KBM-7 (cell line): Measurements from ENCODE around the gene GPR150.
"Not testable (repeated sequence)": the region's sequence is repeated elsewhere in the genome, so short reads cannot be mapped to it uniquely, and the experiment has no call there.

Experiments
- DNase-seq: peaks from one replicate; pipeline ENCODE4 v3.0.0-alpha.2; 2015
- in situ Hi-C: fragments of 300-500 bp; cut with MboI; formaldehyde crosslinking; loops from 2 replicates; pipeline ENCODE4 v1.14.3; 2020; ENCODE audit warnings: low sequenced_read_pairs, low pct_unique_long_range_greater_than_20kb, mixed read lengths

Gene GPR150

DNA sequence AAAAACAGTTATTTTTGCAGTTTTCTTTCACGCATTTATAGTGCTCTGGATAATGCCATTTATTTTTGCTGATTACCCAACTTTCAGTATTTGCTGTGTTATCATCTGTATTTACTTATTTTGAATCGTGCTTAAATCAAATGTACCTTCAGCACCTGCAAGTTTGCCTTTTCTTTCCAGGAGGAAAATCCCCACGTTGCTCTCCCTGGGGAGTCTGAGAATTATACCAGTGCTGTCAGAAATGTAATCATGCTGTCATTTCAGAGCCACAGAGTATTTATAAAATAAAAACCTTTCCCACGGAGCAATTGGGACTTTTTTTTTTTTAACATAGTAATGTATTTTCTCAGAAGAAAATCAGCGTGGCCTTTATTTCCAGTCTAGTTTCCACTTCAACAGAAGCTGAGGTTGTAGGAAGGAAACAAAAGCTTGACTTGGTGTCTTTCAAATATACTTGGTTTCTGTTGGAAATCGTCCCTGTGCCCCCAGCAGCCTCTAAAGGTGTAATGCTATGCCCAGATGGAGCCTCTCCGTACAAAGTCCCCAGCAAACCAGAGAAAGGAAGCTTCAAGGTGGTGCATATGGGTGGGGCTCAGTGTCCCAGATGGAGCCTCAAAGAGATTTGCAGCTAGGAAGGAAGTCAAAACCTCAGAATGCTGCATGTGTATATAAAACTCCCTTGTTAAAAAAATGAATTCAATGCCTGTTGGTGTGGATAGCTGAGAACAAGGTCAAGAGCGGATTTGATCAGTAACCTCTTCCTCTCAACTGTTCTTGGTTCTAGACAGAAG is 2.1 kb downstream of the GPR150 start:
- in situ Hi-C loops = no loop called here
- DNase-seq = peak; percentile 78

DNA sequence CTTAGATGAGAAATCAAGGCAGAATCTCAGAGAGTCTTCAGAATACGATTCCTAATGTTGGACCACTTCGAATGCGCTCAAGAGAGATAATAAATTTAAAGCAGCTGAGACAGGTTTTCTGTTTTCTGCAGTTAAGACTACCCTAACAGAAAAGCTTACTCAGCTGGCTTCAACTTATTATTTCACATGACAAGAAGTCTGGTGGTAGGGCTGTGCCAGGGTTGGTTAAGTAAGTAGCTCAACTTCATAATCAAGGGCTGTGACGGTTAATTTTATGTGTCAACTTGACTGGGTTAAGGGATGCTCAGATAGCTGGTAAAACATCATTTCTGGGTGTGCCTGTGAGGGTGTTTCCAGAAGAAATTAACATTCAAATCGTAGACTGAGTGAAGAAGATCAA is 3.8 kb downstream of the GPR150 start:
- DNase-seq = no peak
- in situ Hi-C loops = no loop called here

DNA sequence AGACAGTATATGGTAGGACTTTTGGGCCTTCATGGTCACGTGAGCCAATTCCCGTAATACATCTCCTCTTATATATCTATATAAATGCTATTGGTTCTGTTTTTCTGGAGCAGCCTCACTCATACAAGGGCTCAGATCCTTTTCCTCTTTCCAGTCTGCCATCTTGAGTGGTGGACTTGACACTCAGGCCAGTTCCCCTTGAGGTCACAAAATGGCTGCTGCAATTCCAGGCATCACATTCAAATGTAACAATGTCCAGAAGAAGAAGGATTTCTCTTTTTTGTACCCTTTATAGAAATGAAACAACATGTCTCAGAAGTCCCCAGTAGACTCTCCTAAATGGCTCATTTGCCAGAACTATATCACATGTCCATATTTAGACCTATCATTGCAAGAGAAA is 4.5 kb downstream of the GPR150 start:
- in situ Hi-C loops = no loop called here
- no peak for DNase-seq

DNA sequence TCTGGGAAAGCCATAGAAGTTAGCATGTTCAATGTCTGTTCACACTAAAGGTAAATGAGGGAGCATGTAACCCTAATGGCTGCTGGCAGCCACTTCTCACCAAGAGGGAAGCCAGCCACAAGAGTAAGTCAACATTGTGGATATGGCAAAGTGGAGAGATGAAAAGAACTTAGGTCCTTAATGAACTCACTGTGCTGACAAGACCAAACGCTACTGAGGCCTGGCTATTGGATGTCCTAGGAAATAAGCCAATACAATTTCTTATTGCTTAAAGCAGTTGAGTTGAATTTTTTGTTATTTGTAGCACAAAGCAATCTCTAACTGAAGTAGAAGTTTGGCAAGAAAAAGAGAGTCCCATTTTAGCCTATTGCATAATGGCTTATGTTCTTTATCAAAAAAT is 6.8 kb downstream of the GPR150 start:
- in situ Hi-C loops = no loop called here
- no peak for DNase-seq

DNA sequence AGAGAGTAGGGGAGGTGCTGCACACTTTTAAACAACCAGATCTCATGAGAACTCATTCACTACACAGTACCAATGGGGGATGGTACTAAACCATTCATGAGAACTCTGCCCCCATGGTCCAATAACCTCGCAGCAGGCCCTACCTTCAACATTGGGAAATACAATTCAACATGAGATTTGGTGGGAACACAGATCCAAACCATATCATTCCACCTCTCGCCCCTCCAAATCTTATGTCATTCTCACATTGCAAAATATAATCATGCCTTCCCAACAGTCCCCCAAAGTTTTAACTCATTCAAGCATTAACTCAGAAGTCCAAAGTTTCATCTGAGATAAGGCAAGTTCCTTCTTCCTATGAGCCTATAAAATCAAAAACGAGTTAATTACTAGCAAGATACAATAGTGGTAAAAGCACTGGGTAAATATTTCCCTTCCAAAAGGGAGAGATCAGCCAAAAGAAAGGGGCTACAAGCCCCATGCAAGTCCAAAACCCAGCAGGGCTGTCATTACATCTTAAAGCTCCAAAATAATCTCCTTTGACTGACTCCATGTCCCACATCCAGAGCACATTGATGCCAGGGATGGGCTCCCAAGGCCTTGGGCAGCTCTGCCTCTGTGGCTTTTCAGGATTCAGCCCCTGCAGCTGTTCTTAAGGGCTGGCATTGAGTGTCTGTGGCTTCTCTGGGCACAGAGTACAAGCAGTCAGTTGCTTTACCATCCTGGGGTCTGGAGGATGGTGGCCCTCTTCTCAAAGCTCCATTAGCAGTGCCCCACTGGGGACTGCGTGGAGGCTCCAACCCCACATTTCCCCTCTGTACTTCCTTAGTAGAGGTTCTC is 8.3 kb downstream of the GPR150 start:
- in situ Hi-C loops = no loop called here
- DNase-seq = no peak

DNA sequence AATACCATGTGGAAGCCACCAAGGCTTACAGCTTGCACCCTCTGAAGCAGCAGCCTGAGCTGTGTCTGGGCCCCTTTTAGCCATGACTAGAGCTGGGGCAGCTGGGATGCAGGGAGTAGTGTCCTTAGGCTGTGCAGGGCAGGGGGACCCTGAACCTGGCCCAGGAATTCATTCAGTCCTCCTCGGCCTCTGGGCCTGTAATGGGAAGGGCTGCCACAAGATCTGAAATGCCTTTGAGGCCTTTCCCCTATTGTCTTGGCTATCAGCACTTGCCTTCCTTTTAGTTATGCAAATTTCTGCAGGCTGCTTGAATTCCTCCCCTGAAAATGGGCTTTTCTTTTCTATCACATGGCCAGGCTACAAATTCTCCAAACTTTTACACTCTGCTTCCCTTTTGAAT is 9.0 kb downstream of the GPR150 start:
- no peak for DNase-seq
- in situ Hi-C loops = no loop called here

DNA sequence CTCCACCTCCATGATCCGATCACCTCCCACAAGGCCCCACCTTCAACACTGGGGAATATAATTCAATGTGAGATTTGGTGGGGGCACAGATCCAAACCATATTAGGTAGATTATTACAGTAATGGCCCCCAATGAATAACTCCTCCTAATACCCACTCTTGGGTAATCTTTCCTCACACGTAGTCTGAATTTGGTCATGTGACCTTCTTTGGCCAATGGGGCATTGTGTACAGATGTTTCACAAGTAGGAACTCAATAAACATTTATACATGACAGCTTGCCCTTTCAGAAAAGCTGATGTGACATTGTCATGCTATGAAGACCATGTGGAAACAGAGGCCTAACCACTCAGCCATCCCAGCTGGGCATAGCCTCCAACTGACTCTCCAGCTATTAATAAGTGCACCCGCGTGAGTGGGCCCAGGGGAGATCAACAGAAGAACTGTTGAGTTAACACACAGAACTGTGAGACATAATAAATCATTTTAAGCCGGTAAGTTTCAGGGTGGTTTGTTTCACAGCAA is 10.6 kb downstream of the GPR150 start:
- in situ Hi-C loops = no loop called here

DNA sequence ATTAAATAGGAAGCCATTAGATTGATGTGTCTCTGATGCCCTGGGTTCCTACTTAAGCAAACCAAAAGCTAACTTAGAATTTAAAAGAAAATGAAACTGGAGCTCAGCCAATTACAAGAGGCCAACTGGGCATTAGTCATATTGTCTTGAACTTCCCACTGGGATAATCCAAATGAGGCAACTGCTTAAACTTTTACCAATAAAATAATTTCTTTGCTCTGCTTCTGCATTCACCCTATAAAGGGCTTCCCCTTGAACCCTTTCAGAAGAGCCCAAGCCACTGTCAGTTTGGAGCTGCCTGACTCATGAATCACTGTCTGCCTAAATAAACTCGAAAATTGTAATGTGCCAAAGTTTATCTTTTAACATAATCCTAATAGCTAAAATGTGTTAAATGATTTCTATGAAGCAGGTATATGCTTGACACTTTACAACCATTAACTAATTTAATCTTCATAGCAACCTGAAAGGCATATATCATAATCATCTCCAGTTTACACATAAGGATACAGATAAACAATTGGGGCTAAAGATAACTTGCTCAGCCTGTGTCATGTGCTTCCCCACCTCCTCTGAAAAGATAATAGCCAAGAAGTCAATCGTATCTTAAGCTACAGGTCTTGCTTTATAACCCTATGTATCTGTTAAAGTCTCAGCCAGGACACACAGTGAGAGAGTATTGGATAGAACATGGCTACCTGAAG is 11.5 kb downstream of the GPR150 start:
- no peak for DNase-seq
- in situ Hi-C loops = no loop called here

More for the DNA sequence above, 10.6 kb downstream of the GPR150 start:
- no peak for DNase-seq

DNA sequence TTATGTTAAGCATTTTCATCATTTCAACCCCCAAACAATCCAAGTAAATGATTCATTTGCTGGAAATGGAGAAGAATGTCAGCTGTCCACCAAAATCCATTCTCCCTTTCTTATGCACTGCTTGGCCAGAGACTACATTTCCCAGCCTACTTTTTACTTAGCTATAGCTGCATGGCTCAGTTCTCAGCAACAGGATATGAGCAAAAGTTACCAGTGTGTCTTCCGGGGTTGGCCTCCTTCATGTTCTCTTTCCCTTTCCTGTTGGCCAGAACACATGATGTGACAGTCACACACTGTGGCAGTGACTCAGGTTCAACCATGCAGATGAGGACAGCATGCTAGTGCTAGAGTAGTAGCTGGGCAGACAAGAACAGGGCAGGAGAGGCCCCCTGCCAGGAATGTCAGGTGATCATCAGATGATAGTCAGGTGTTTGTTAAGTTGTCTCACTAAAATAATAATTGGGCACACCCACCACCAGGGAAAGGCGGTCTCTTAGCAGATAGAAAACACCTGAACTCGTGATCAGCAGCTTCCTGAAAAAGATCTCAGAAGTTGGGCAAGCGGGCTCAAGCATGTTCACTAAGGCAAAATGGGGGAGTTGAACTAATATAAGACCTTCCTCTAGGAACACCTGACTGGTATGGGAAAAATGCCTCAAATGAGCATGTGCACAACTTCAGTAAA is 12.2 kb downstream of the GPR150 start:
- DNase-seq = peak; percentile 51
- in situ Hi-C loops = no loop called here

DNA sequence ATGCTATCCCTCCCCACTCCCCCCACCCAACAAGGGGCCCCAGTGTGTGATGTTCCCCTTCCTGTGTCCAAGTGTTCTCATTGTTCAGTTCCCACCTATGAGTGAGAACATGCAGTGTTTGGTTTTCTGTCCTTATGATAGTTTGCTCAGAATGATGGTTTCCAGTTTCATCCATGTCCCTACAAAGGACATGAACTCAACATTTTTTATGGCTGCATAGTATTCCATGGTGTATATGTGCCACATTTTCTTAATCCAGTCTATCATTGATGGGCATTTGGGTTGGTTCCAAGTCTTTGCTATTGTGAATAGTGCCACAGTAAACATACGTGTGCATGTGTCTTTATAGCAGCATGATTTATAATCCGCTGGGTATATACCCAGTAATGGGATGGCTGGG is 13.1 kb downstream of the GPR150 start:
- in situ Hi-C loops, DNase-seq: not testable (repeated sequence)

DNA sequence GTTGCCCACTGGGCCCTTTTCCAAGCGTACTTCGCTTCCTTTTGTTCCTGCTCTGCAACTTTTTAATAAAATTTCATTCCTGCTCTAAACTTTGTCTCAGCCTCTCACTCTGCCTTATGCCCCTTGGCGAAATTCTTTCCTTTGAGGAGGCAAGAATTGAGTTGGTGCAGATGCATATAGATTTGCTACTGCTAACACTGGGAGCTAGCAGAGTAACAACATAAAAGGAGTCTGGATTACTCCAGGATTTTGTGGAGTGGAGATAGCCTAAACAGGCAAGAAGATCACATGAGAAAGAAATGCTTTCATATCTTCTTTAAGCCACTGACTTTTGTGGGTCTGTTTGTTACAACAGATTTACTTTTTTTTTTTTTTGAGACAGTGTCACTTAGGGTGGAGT is 13.8 kb downstream of the GPR150 start:
- DNase-seq = no peak
- in situ Hi-C loops = no loop called here

DNA sequence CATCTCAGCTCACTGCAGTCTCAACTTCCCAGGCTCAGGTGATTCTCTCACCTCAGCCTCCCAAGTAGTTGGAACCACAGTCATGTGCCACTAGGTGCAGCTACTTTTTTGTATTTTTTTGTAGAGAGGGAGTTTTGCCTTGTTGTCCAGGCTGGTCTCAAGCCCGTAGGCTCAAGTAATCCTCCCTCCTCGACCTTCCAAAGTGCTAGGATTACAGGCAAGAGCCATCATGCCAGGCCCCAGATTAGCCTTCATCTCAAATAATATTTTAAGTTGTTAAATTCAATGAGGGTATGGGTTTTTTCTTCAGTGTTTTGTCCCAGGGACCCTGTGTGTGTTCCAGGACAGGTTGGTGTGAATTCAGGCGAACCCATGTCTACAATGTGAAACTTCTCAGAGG is 14.2 kb downstream of the GPR150 start:
- no peak for DNase-seq
- in situ Hi-C loops = no loop called here

DNA sequence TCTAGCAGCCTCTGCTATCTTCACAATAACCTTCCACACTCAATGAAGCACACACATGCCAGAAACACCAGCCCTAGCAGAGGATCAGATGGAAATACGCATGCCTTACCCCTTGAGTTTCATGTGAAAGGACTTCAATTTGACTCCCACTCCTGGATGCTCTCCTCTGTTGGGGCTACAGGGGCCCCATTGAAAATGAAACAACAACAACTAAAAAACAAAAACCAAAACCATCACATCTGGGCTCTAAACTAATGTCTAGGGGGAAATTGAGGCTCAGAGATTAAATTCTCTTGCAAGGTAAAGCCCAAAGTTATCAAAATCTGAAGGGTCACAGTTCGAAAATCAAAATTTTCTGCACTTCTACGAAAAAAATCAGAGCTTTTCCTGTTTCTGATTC is 18.7 kb downstream of the GPR150 start:
- in situ Hi-C loops = no loop called here
- DNase-seq = no peak

DNA sequence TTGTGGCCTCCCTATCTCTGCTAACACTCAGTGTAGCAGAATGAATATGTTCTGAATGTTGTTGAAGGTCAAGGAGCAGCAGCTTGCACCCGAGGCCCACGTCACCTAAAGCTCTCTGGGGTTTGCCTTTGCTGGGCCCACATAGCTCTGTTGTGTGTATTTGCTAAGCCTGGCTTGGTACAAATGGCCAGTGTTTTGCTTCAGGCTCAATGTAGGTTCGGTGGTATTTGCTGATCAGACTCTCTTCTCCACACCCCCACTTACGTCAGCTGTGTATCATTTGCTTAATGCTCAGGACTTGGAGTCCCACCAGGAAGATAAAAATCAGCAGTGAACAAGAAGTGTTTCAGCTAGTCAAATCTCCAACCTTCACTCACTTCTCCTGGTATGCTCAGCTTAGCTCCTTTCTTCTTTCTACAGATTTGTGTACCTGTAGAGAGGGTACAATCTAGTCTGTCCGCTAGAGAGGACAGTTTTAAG is 21.9 kb downstream of the GPR150 start:
- DNase-seq = no peak
- in situ Hi-C loops = no loop called here

DNA sequence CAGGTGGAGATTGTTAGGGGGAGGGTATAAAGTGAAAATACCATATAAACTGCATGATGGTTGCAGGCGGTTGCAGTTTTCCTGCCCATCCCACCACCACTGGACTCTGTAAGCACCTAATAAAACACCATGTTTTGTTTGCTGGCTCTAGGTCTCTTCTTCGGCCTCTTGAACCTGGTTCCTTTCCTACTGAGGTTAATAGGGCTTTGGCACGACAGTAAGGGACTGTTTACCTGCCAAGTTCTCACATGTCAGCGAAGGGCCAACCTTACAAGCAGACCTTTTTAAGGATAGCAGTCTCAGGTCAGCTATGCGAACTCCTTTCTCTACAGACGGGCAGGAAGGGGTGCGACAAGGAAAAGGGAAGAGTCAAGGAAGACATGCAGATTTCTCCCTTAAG is 23.3 kb downstream of the GPR150 start:
- no peak for DNase-seq
- in situ Hi-C loops = no loop called here

DNA sequence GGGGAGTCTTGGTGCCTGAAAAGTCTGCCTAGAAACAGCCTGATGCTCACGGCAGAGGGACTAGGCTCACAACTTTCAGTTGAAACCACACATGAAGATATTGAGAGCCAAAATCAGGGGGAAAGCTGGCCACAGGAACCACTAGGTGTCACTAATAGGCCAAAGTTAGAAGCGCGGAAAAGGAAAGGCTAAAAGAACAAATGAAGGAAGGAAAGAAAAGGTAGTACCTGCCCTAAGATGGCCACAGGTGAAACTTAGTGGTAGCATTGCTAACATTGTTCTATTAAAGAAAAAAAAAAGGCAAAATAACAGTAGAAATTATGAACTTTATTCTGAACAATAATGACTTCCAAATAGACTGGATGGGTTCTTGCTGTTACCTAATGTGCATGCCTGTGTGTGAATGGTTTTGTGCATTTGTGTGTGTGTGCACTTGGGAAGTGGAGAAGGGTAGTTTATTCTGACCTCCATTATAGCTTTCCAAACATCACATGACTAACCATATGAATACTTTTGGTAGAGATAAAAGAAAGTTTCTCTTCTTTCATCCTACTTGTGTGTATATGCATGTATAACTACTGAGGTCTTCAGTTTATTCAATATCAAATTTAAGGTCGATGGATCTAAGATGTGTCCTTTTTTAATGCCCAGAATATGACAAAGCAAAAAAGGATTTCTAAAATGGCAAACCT is 24.6 kb downstream of the GPR150 start:
- peak; percentile 77 for DNase-seq

DNA sequence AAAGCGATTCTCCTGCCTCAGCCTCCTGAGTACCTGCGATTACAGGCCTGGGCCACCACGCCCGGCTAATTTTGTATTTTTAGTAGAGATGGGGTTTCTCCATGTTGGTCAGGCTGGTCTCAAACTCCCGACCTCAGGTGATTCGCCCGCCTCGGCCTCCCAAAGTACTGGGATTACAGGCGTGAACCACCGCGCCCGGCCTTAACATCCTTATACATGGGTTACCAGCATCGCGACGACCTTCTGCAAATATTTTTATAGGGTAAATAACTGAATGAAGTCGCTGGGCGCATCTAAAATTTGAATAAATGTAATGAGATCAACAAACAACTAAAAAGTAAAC is 26.3 kb downstream of the GPR150 start:
- in situ Hi-C loops, DNase-seq: not testable (repeated sequence)

More for the DNA sequence above, 24.6 kb downstream of the GPR150 start:
- in situ Hi-C loops = no loop called here

DNA sequence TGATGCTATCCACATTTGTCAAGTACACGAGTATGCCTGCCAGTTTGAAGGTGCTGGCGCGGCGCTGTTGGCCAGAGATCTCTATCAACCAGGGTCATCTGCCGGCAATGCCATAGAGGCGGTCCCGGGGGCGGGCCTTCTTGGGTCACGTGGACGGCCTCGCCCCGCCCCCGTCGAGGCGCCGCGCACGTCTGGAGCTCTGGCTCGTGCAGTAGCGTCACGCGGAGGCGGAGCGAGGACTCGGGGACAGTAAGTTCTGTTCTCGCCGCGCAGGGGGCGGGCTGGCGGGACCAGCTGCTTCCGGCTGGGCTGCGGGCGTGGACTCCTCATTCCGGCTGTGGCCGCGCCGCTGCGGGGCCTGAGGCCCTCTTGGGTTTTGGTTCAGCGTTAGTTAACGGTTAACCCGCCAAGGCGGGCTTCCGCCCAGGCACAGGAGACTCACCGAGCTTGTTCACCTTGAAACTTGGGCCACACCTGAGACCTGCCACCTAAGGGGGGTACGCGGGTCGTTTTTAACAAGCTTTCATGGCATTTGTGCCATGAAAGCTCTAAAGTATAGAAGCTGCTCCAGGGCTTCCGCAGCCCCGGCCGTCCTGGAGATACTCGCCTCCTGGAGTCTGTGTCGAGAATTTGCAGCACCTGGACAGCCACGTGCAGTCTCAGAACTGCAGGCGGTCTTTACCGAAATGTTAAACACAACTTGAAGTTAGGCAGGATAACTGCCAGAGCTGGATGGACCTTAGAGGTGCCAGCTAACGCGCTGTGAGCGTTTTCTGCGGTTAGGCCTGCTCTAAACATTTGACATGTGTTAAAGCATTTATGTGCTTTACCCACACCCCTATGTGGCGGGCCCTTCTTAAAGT is 26.9 kb downstream of the GPR150 start, which contains the start of gene RFESD:
TSS of gene RFESD (plus strand) at position 209 of the 863 bp plus-strand sequence. CDS start 5,495 bp downstream, outside the sequence.
- DNase-seq = peak; percentile 99
- in situ Hi-C loops = no loop called here
